GM19193 (cell line): ENCODE results near the gene RCE1.

ENCODE experiments used
- POLR2A ChIP-seq: IDR thresholded peaks from 4 replicates; pipeline ENCODE4 v1.6.1; 2011; ENCODE audit not compliant: insufficient read depth, insufficient read length; ENCODE audit errors: extremely low read depth

Gene RCE1

GRCh38 chr11:66851239-66851596 lies 8.0 kb downstream of the RCE1 start:
- TF ChIP-seq POLR2A = no peak

GRCh38 chr11:66851698-66852465 lies 8.6 kb downstream of the RCE1 start:
- no peak for TF ChIP-seq POLR2A

- no peak for TF ChIP-seq POLR2A
These were observed 9.4 kb downstream of the RCE1 start for GRCh38 chr11:66852466-66853241.

- TF ChIP-seq POLR2A = no peak
These were observed 10.3 kb downstream of the RCE1 start for GRCh38 chr11:66853242-66854229.

- TF ChIP-seq POLR2A = no peak
These were observed 11.0 kb downstream of the RCE1 start for GRCh38 chr11:66854231-66854661.

- TF ChIP-seq POLR2A = no peak
These were observed 11.5 kb downstream of the RCE1 start for GRCh38 chr11:66854729-66855211.

- TF ChIP-seq POLR2A = peak; percentile 79
These were observed 12.6 kb downstream of the RCE1 start for GRCh38 chr11:66855574-66856495.

GRCh38 chr11:66856496-66857233 lies 13.4 kb downstream of the RCE1 start, which contains the start of gene LRFN4:
TSS of gene LRFN4 (plus strand) at chr11:66857064. CDS start at chr11:66857745, 681 bp downstream.
- no peak for TF ChIP-seq POLR2A

- no peak for TF ChIP-seq POLR2A
These were observed 14.1 kb downstream of the RCE1 start for GRCh38 chr11:66857234-66857926.

- no peak for TF ChIP-seq POLR2A
These were observed 14.6 kb downstream of the RCE1 start for GRCh38 chr11:66857927-66858185.

GRCh38 chr11:66858186-66858938 lies 15.1 kb downstream of the RCE1 start:
- TF ChIP-seq POLR2A = no peak
